AG09309 (cell line): ENCODE measurements around the gene PPP1R9B.

Experiments
- DNase-seq: peaks from one replicate; pipeline ENCODE4 v3.0.0-alpha.2; 2010; ENCODE audit warnings: low read depth
- H3K4me3 ChIP-seq: 2 replicates; pipeline ENCODE4 v1.5.1; 2011; ENCODE audit warnings: mild to moderate bottlenecking, low read depth, low read length, moderate library complexity; ENCODE audit not compliant: control insufficient read depth
- TF ChIP-seq, protein P1 (sequence below): IDR thresholded peaks from 2 replicates; pipeline ENCODE4 v1.5.1; 2011; ENCODE audit warnings: mild to moderate bottlenecking, low read depth, low read length, inconsistent platforms; ENCODE audit not compliant: insufficient read depth, control insufficient read depth; ENCODE audit errors: missing control alignments

PPP1R9B gene

DNA sequence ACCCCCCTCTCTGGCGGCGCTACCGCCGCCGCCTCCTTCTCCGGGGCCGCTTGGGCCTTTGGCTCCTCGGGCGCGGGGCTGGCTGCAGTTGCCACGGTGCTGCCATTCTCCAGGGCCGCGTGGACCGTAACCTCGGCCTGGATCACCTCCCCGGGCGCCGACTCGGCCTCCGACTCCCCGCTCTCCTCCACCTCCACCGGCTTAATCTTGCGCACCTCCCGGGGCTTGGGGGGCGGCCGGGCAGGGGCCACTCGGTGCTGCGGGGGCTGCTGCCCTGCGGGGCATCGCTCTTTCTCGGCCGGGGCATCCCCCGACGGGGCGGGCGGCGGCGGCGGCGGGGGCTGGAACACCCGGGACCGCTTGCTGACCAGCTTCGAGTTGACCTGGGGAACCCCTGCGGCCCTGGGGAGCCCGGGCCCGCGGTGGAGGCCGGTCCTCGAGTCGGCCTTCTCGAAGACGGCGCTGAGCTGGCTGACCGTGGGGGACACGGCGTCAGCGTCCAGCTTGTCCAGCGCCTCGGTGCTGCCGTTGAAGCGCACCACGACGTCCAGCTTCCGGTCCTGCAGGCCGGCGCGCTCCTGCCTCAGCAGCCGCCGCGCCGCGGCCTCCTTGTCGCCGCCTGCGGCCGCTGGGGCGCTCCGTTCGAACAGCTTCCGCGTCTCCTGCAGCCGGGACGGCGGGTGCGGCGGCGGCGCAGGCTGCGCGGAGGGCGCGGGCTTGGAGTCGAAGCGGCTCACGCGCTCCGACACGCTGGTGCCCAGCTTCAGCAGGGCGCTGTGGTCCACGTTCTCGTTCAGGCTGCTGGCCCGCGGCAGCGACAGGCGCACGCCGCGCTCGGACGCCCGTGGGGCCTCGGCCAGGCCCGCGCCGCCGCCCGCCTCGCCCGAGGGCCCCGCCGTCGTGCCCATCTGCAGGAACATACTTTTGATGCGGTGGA lies 792 bp downstream of the PPP1R9B start:
- no peak for DNase-seq

GRCh38 chr17:50149091-50149416 lies 1.4 kb downstream of the PPP1R9B start:
- peak overlapping the region; percentile 60 for H3K4me3 ChIP-seq
- TF ChIP-seq, protein P1, sequence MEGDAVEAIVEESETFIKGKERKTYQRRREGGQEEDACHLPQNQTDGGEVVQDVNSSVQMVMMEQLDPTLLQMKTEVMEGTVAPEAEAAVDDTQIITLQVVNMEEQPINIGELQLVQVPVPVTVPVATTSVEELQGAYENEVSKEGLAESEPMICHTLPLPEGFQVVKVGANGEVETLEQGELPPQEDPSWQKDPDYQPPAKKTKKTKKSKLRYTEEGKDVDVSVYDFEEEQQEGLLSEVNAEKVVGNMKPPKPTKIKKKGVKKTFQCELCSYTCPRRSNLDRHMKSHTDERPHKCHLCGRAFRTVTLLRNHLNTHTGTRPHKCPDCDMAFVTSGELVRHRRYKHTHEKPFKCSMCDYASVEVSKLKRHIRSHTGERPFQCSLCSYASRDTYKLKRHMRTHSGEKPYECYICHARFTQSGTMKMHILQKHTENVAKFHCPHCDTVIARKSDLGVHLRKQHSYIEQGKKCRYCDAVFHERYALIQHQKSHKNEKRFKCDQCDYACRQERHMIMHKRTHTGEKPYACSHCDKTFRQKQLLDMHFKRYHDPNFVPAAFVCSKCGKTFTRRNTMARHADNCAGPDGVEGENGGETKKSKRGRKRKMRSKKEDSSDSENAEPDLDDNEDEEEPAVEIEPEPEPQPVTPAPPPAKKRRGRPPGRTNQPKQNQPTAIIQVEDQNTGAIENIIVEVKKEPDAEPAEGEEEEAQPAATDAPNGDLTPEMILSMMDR = no peak
- DNase-seq = no peak

More for the DNA sequence above, 792 bp downstream of the PPP1R9B start:
- TF ChIP-seq, protein P1 = no peak
- H3K4me3 ChIP-seq = peak overlapping the region; percentile 60

- TF ChIP-seq, protein P1 = peak; percentile 47
- no peak for DNase-seq
- H3K4me3 ChIP-seq = peak overlapping the region; percentile 60
These were observed 2.0 kb downstream of the PPP1R9B start for GRCh38 chr17:50148226-50149090.

DNA sequence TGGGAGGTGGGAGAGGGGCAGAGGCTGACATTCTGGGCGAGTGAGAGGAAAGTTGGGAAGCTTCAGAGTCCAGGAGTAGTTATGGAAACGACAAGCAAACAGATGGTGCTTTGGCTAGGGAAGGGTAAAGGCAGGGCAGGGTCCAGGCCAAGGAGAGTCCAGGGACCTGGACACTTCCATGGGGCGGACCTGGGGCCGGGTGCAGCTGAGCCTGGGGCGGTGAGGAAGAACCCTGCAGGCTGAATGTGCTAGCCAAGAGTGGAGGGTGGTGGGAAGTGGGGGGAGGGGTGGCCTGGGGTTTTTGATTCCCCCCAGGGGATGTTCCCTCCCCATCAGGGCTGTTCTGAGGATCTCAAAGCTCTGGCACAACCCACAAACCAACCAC lies 2.6 kb downstream of the PPP1R9B start:
- TF ChIP-seq, protein P1 = no peak
- peak overlapping the region; percentile 60 for H3K4me3 ChIP-seq
- DNase-seq = no peak

GRCh38 chr17:50146927-50147665 lies 3.4 kb downstream of the PPP1R9B start:
- TF ChIP-seq, protein P1 = no peak
- no peak for DNase-seq
- H3K4me3 ChIP-seq = peak overlapping the region; percentile 60
